Measurements from ENCODE around the gene MTX1.
"Not testable (repeated sequence)": the region's sequence is repeated elsewhere in the genome, so short reads cannot be mapped to it uniquely, and the experiment has no call there.

The MTX1 gene

GRCh38 chr1:155226910-155227260 lies 18.4 kb downstream of the MTX1 start:
- DNase-seq (ENCODE audit: low read depth, low spot score): peak; percentile 42
- peak overlapping the region; percentile 97 for H3K4me3 ChIP-seq (ENCODE audit: low read length)

GRCh38 chr1:155227261-155228095 lies 19.0 kb downstream of the MTX1 start:
- peak overlapping the region; percentile 97 for H3K4me3 ChIP-seq (ENCODE audit: low read length)
- DNase-seq (ENCODE audit: low read depth, low spot score): peak; percentile 100

GRCh38 chr1:155228096-155228427 lies 19.6 kb downstream of the MTX1 start:
- DNase-seq (ENCODE audit: low read depth, low spot score): no peak

GRCh38 chr1:155231302-155231701 lies 22.8 kb downstream of the MTX1 start:
- DNase-seq (ENCODE audit: low read depth, low spot score); H3K4me3 ChIP-seq (ENCODE audit: low read length): not testable (repeated sequence)

More at GRCh38 chr1:155228096-155228427, 19.6 kb downstream of the MTX1 start:
- H3K4me3 ChIP-seq (ENCODE audit: low read length): peak overlapping the region; percentile 72

- DNase-seq (ENCODE audit: low read depth, low spot score); H3K4me3 ChIP-seq (ENCODE audit: low read length): not testable (repeated sequence)
Measured at GRCh38 chr1:155232001-155232978, 23.8 kb downstream of the MTX1 start.

GRCh38 chr1:155233502-155233901 lies 25.0 kb downstream of the MTX1 start:
- DNase-seq (ENCODE audit: low read depth, low spot score); H3K4me3 ChIP-seq (ENCODE audit: low read length): not testable (repeated sequence)

GRCh38 chr1:155235375-155235774 lies 26.9 kb downstream of the MTX1 start:
- DNase-seq (ENCODE audit: low read depth, low spot score); H3K4me3 ChIP-seq (ENCODE audit: low read length): not testable (repeated sequence)

GRCh38 chr1:155236451-155236850 lies 28.0 kb downstream of the MTX1 start:
- no peak for DNase-seq (ENCODE audit: low read depth, low spot score)
- H3K4me3 ChIP-seq (ENCODE audit: low read length): no peak overlapping the region

- H3K4me3 ChIP-seq (ENCODE audit: low read length): peak overlapping the region; percentile 58
- peak; percentile 82 for DNase-seq (ENCODE audit: low read depth, low spot score)
Measured at GRCh38 chr1:155241069-155241679, 32.7 kb downstream of the MTX1 start.

GRCh38 chr1:155241841-155242264 lies 33.4 kb downstream of the MTX1 start:
- DNase-seq (ENCODE audit: low read depth, low spot score): no peak
- H3K4me3 ChIP-seq (ENCODE audit: low read length): no peak overlapping the region

- peak overlapping the region; percentile 63 for H3K4me3 ChIP-seq (ENCODE audit: low read length)
- no peak for DNase-seq (ENCODE audit: low read depth, low spot score)
Measured at GRCh38 chr1:155242805-155243358, 34.4 kb downstream of the MTX1 start.

- H3K4me3 ChIP-seq (ENCODE audit: low read length): peak overlapping the region; percentile 63
- peak; percentile 100 for DNase-seq (ENCODE audit: low read depth, low spot score)
Measured at GRCh38 chr1:155244368-155245162, 36.1 kb downstream of the MTX1 start.

GRCh38 chr1:155245163-155245524 lies 36.6 kb downstream of the MTX1 start:
- peak overlapping the region; percentile 58 for H3K4me3 ChIP-seq (ENCODE audit: low read length)
- DNase-seq (ENCODE audit: low read depth, low spot score): no peak

- not testable (repeated sequence) for DNase-seq (ENCODE audit: low read depth, low spot score)
Measured at GRCh38 chr1:155246796-155247195, 38.3 kb downstream of the MTX1 start.

GRCh38 chr1:155247667-155248553 lies 39.4 kb downstream of the MTX1 start:
- DNase-seq (ENCODE audit: low read depth, low spot score): no peak

More at GRCh38 chr1:155246796-155247195, 38.3 kb downstream of the MTX1 start:
- H3K4me3 ChIP-seq (ENCODE audit: low read length): not testable (repeated sequence)

GRCh38 chr1:155250246-155250632 lies 41.7 kb downstream of the MTX1 start:
- H3K4me3 ChIP-seq (ENCODE audit: low read length): no peak overlapping the region
- no peak for DNase-seq (ENCODE audit: low read depth, low spot score)

More at GRCh38 chr1:155247667-155248553, 39.4 kb downstream of the MTX1 start:
- H3K4me3 ChIP-seq (ENCODE audit: low read length): no peak overlapping the region

- peak; percentile 64 for DNase-seq (ENCODE audit: low read depth, low spot score)
- no peak overlapping the region for H3K4me3 ChIP-seq (ENCODE audit: low read length)
Measured at GRCh38 chr1:155250633-155251449, 42.3 kb downstream of the MTX1 start.
